ENCODE results near the gene ADSL. TPM values are rescaled to one million over a fixed set of nuclear protein-coding genes. Genes with fewer than 3 reads are reported as not detected.

Gene ADSL
- polyA plus RNA-seq, 2 donors = 22.0 to 33.3 TPM

- WGBS, 2 donors = 91 to 93% methylated on average over 17 of the region's 17 CpGs
- Histone ChIP-seq H3K36me3 (ENCODE audit: control insufficient read depth in 2 of 2, insufficient read depth in 2 of 2, low read length in 1 of 2) (peaks cover 28 to 65% of the 10 kb centered on the region in 2 donors), H3K27me3 (ENCODE audit: control insufficient read depth in 1 of 2, insufficient read depth in 2 of 2, low read length in 2 of 2) (no peaks in the 10 kb centered on the region), H3K27ac (ENCODE audit: low read depth in 2 of 2, low read length in 1 of 2) (no peak overlapping the region), H3K4me1 (ENCODE audit: control insufficient read depth in 2 of 2, insufficient read depth in 2 of 2, low read length in 1 of 2) (no peaks in the 10 kb centered on the region), H3K9me3 (ENCODE audit: control insufficient read depth in 2 of 2, insufficient read depth in 1 of 2, low read depth in 1 of 2, low read length in 1 of 2) (no peaks in the 10 kb centered on the region), H3K4me3 (ENCODE audit: low read depth in 1 of 2, low read length in 2 of 2) (no peak overlapping the region)
These were observed 77.8 kb downstream of the ADSL start for GRCh38 chr22:40423882-40424640.

GRCh38 chr22:40425082-40425481 lies 78.8 kb downstream of the ADSL start:
- Histone ChIP-seq H3K9me3 (ENCODE audit: control insufficient read depth in 2 of 2, insufficient read depth in 1 of 2, low read depth in 1 of 2, low read length in 1 of 2) (no peaks in the 10 kb centered on the region), H3K4me3 (ENCODE audit: low read depth in 1 of 2, low read length in 2 of 2) (no peak overlapping the region), H3K27me3 (ENCODE audit: control insufficient read depth in 1 of 2, insufficient read depth in 2 of 2, low read length in 2 of 2) (no peaks in the 10 kb centered on the region), H3K27ac (ENCODE audit: low read depth in 2 of 2, low read length in 1 of 2) (no peak overlapping the region), H3K4me1 (ENCODE audit: control insufficient read depth in 2 of 2, insufficient read depth in 2 of 2, low read length in 1 of 2) (no peaks in the 10 kb centered on the region), H3K36me3 (ENCODE audit: control insufficient read depth in 2 of 2, insufficient read depth in 2 of 2, low read length in 1 of 2) (peaks cover 19 to 60% of the 10 kb centered on the region in 2 donors)
- 86 to 93% methylated on average over 4 to 5 of the region's 5 CpGs for WGBS, 2 donors

GRCh38 chr22:40426594-40427333 lies 80.5 kb downstream of the ADSL start:
- WGBS, 2 donors = 71 to 75% methylated on average over 9 of the region's 9 CpGs
- no peak overlapping the region for H3K4me3 ChIP-seq (ENCODE audit: low read depth in 1 of 2, low read length in 2 of 2)
- H3K9me3 ChIP-seq (ENCODE audit: control insufficient read depth in 2 of 2, insufficient read depth in 1 of 2, low read depth in 1 of 2, low read length in 1 of 2) = no peaks in the 10 kb centered on the region
- H3K36me3 ChIP-seq (ENCODE audit: control insufficient read depth in 2 of 2, insufficient read depth in 2 of 2, low read length in 1 of 2) = peaks cover 11 to 52% of the 10 kb centered on the region in 2 donors
- no peaks in the 10 kb centered on the region for H3K27me3 ChIP-seq (ENCODE audit: control insufficient read depth in 1 of 2, insufficient read depth in 2 of 2, low read length in 2 of 2)
- no peak overlapping the region for H3K27ac ChIP-seq (ENCODE audit: low read depth in 2 of 2, low read length in 1 of 2)
- no peaks in the 10 kb centered on the region for H3K4me1 ChIP-seq (ENCODE audit: control insufficient read depth in 2 of 2, insufficient read depth in 2 of 2, low read length in 1 of 2)

GRCh38 chr22:40428796-40429195 lies 82.5 kb downstream of the ADSL start:
- Histone ChIP-seq H3K36me3 (ENCODE audit: control insufficient read depth in 2 of 2, insufficient read depth in 2 of 2, low read length in 1 of 2) (peaks cover 11 to 35% of the 10 kb centered on the region in 2 donors), H3K27ac (ENCODE audit: low read depth in 2 of 2, low read length in 1 of 2) (no peak overlapping the region), H3K9me3 (ENCODE audit: control insufficient read depth in 2 of 2, insufficient read depth in 1 of 2, low read depth in 1 of 2, low read length in 1 of 2) (no peaks in the 10 kb centered on the region), H3K27me3 (ENCODE audit: control insufficient read depth in 1 of 2, insufficient read depth in 2 of 2, low read length in 2 of 2) (no peaks in the 10 kb centered on the region), H3K4me3 (ENCODE audit: low read depth in 1 of 2, low read length in 2 of 2) (no peak overlapping the region), H3K4me1 (ENCODE audit: control insufficient read depth in 2 of 2, insufficient read depth in 2 of 2, low read length in 1 of 2) (no peaks in the 10 kb centered on the region)
- 93 to 94% methylated on average over 4 of the region's 4 CpGs for WGBS, 2 donors

- no peaks in the 10 kb centered on the region for H3K4me1 ChIP-seq (ENCODE audit: control insufficient read depth in 2 of 2, insufficient read depth in 2 of 2, low read length in 1 of 2)
- 92 to 94% methylated on average over 4 of the region's 4 CpGs for WGBS, 2 donors
- H3K9me3 ChIP-seq (ENCODE audit: control insufficient read depth in 2 of 2, insufficient read depth in 1 of 2, low read depth in 1 of 2, low read length in 1 of 2) = no peaks in the 10 kb centered on the region
- H3K27me3 ChIP-seq (ENCODE audit: control insufficient read depth in 1 of 2, insufficient read depth in 2 of 2, low read length in 2 of 2) = no peaks in the 10 kb centered on the region
- no peak overlapping the region for H3K4me3 ChIP-seq (ENCODE audit: low read depth in 1 of 2, low read length in 2 of 2)
- H3K27ac ChIP-seq (ENCODE audit: low read depth in 2 of 2, low read length in 1 of 2) = no peak overlapping the region
- H3K36me3 ChIP-seq (ENCODE audit: control insufficient read depth in 2 of 2, insufficient read depth in 2 of 2, low read length in 1 of 2) = peaks cover 11 to 30% of the 10 kb centered on the region in 2 donors
These were observed 83.2 kb downstream of the ADSL start for GRCh38 chr22:40429481-40429880.

GRCh38 chr22:40430991-40431390 lies 84.7 kb downstream of the ADSL start:
- Histone ChIP-seq H3K36me3 (ENCODE audit: control insufficient read depth in 2 of 2, insufficient read depth in 2 of 2, low read length in 1 of 2) (peaks cover 14 to 20% of the 10 kb centered on the region in 2 donors), H3K9me3 (ENCODE audit: control insufficient read depth in 2 of 2, insufficient read depth in 1 of 2, low read depth in 1 of 2, low read length in 1 of 2) (no peaks in the 10 kb centered on the region), H3K27me3 (ENCODE audit: control insufficient read depth in 1 of 2, insufficient read depth in 2 of 2, low read length in 2 of 2) (no peaks in the 10 kb centered on the region), H3K4me1 (ENCODE audit: control insufficient read depth in 2 of 2, insufficient read depth in 2 of 2, low read length in 1 of 2) (no peaks in the 10 kb centered on the region), H3K4me3 (ENCODE audit: low read depth in 1 of 2, low read length in 2 of 2) (no peak overlapping the region), H3K27ac (ENCODE audit: low read depth in 2 of 2, low read length in 1 of 2) (no peak overlapping the region)
- WGBS, 2 donors = 92 to 94% methylated on average over 4 of the region's 4 CpGs

- no peak overlapping the region for H3K27ac ChIP-seq (ENCODE audit: low read depth in 2 of 2, low read length in 1 of 2)
- no peaks in the 10 kb centered on the region for H3K27me3 ChIP-seq (ENCODE audit: control insufficient read depth in 1 of 2, insufficient read depth in 2 of 2, low read length in 2 of 2)
- H3K4me3 ChIP-seq (ENCODE audit: low read depth in 1 of 2, low read length in 2 of 2) = no peak overlapping the region
- peaks cover 7 to 14% of the 10 kb centered on the region in 2 donors for H3K36me3 ChIP-seq (ENCODE audit: control insufficient read depth in 2 of 2, insufficient read depth in 2 of 2, low read length in 1 of 2)
- 84 to 87% methylated on average over 5 of the region's 5 CpGs for WGBS, 2 donors
- no peaks in the 10 kb centered on the region for H3K9me3 ChIP-seq (ENCODE audit: control insufficient read depth in 2 of 2, insufficient read depth in 1 of 2, low read depth in 1 of 2, low read length in 1 of 2)
- no peaks in the 10 kb centered on the region for H3K4me1 ChIP-seq (ENCODE audit: control insufficient read depth in 2 of 2, insufficient read depth in 2 of 2, low read length in 1 of 2)
These were observed 85.9 kb downstream of the ADSL start for GRCh38 chr22:40432157-40432556.

GRCh38 chr22:40432625-40433024 lies 86.3 kb downstream of the ADSL start:
- H3K4me1 ChIP-seq (ENCODE audit: control insufficient read depth in 2 of 2, insufficient read depth in 2 of 2, low read length in 1 of 2) = no peaks in the 10 kb centered on the region
- H3K36me3 ChIP-seq (ENCODE audit: control insufficient read depth in 2 of 2, insufficient read depth in 2 of 2, low read length in 1 of 2) = peaks cover 7 to 14% of the 10 kb centered on the region in 2 donors
- no peak overlapping the region for H3K4me3 ChIP-seq (ENCODE audit: low read depth in 1 of 2, low read length in 2 of 2)
- no peaks in the 10 kb centered on the region for H3K27me3 ChIP-seq (ENCODE audit: control insufficient read depth in 1 of 2, insufficient read depth in 2 of 2, low read length in 2 of 2)
- WGBS, 2 donors = 91 to 98% methylated on average over 2 of the region's 2 CpGs
- H3K27ac ChIP-seq (ENCODE audit: low read depth in 2 of 2, low read length in 1 of 2) = no peak overlapping the region
- H3K9me3 ChIP-seq (ENCODE audit: control insufficient read depth in 2 of 2, insufficient read depth in 1 of 2, low read depth in 1 of 2, low read length in 1 of 2) = no peaks in the 10 kb centered on the region

- H3K36me3 ChIP-seq (ENCODE audit: control insufficient read depth in 2 of 2, insufficient read depth in 2 of 2, low read length in 1 of 2) = peaks cover 4 to 14% of the 10 kb centered on the region in 2 donors
- H3K4me3 ChIP-seq (ENCODE audit: low read depth in 1 of 2, low read length in 2 of 2) = no peak overlapping the region
- no peaks in the 10 kb centered on the region for H3K9me3 ChIP-seq (ENCODE audit: control insufficient read depth in 2 of 2, insufficient read depth in 1 of 2, low read depth in 1 of 2, low read length in 1 of 2)
- H3K27ac ChIP-seq (ENCODE audit: low read depth in 2 of 2, low read length in 1 of 2) = no peak overlapping the region
- no peaks in the 10 kb centered on the region for H3K27me3 ChIP-seq (ENCODE audit: control insufficient read depth in 1 of 2, insufficient read depth in 2 of 2, low read length in 2 of 2)
- WGBS, 2 donors = 70 to 79% methylated on average over 3 of the region's 3 CpGs
- H3K4me1 ChIP-seq (ENCODE audit: control insufficient read depth in 2 of 2, insufficient read depth in 2 of 2, low read length in 1 of 2) = no peaks in the 10 kb centered on the region
These were observed 87.3 kb downstream of the ADSL start for GRCh38 chr22:40433416-40434090.
